Upper lobe of left lung (tissue), 6 donors: ENCODE measurements around the gene PLPPR3. TPM values are rescaled to one million over a fixed set of nuclear protein-coding genes. Genes with fewer than 3 reads are reported as not detected.
A peak's percentile ranks its signal among the peaks of the same experiment; 100 is the strongest.

Experiments
- ATAC-seq, 2 donors: fragments of 200-7000 bp; cut with Tn5 transposase; one replicate each; pipeline ENCODE4 v1.9.1; 2022; ENCODE audit warnings: mild to moderate bottlenecking in 2 of 2, moderate library complexity in 2 of 2; ENCODE audit not compliant: low FRiP score in 2 of 2
- DNase-seq, 2 donors: peaks; one replicate each; pipeline ENCODE4 v3.0.0-alpha.2; 2019 to 2020
- H3K27ac ChIP-seq, 4 donors: fragments of 200-600 bp; sonication (generic); one replicate each; pipeline ENCODE4 v1.5.1; 2016 to 2019
- H3K27me3 ChIP-seq, 4 donors: fragments of 200-600 bp; sonication (generic); one replicate each; pipeline ENCODE4 v1.5.1; 2017 to 2019
- H3K36me3 ChIP-seq, 4 donors: fragments of 200-600 bp; sonication (generic); one replicate each; pipeline ENCODE4 v1.5.1; 2016 to 2019
- H3K4me1 ChIP-seq, 4 donors: fragments of 200-600 bp; sonication (generic); one replicate each; pipeline ENCODE4 v1.5.1; 2018 to 2019
- H3K4me3 ChIP-seq, 4 donors: fragments of 200-600 bp; sonication (generic); one replicate each; pipeline ENCODE4 v1.5.1; 2017 to 2019; ENCODE audit warnings: mild to moderate bottlenecking in 2 of 4, moderate library complexity in 1 of 4
- H3K9me3 ChIP-seq, 4 donors: fragments of 200-600 bp; sonication (generic); one replicate each; pipeline ENCODE4 v1.5.1; 2018 to 2019
- CTCF ChIP-seq, 6 experiments: fragments of 450-650 bp in 4 of 6; fragments of 200-600 bp in 2 of 6; sonication (generic) in 2 of 6; IDR thresholded peaks; one replicate each; pipeline ENCODE4 v1.5.1; 2016 to 2019; ENCODE audit warnings: antibody characterized with exemption in 6 of 6
- EP300 ChIP-seq, 4 donors: sonication (generic); formaldehyde crosslinking; IDR thresholded peaks; one replicate each; pipeline ENCODE4 v1.5.1; 2017; ENCODE audit warnings: antibody characterized with exemption in 4 of 4, control low read depth in 2 of 4
- POLR2A ChIP-seq, 4 donors: fragments of 450-650 bp; IDR thresholded peaks; one replicate each; pipeline ENCODE4 v1.5.1; 2016 to 2017; ENCODE audit warnings: antibody characterized with exemption in 4 of 4, mild to moderate bottlenecking in 2 of 4
- POLR2AphosphoS5 ChIP-seq, 2 donors: sonication (generic); formaldehyde crosslinking; IDR thresholded peaks; one replicate each; pipeline ENCODE4 v1.5.1; 2017; ENCODE audit warnings: antibody characterized with exemption in 2 of 2
- WGBS, 2 donors: methylation state at CpG; one replicate each; pipeline ENCODE4 v1.1.5; 2017 to 2018; 5-methylcytosine and 5-hydroxymethylcytosine counted together
- total RNA-seq, 6 donors: library from RNA; depleted of rRNA in 4 of 6; stranded (reverse); fragments of >200 nt in 4 of 6; gene quantifications; one replicate each; pipeline versions ENCODE4 v1.1.0 to v1.2.1, GENCODE V29; 2016 to 2021
- donor health status: DM: no; HTN: no; CAD: no; lungs with moderate emphysema.
- donor health status: DM: no; HTN: yes; CAD: no; lungs with severe emphysema.

Gene PLPPR3
- total RNA-seq, 6 donors from 2014 or later = 0.63 to 14.2 (median 5.6) TPM

GRCh38 chr19:769616-770015, 52.1 kb downstream of the PLPPR3 start:
- H3K4me3 ChIP-seq = no peak overlapping the region
- TF ChIP-seq POLR2A (IDR thresholded peaks at IDR 0.05) (no peak), EP300 (IDR thresholded peaks at IDR 0.05) (no peak), CTCF (IDR thresholded peaks at IDR 0.05) (no peak), POLR2AphosphoS5 (IDR thresholded peaks at IDR 0.05) (no peak)
- ATAC-seq (no peak), DNase-seq (no peak)
- peaks cover 4 to 13% (median 8%) of the 10 kb centered on the region in 4 donors for H3K4me1 ChIP-seq
- no peaks in the 10 kb centered on the region for H3K9me3 ChIP-seq
- no peak overlapping the region for H3K27ac ChIP-seq
- WGBS, 2 donors = 81 to 84% methylated on average over 5 to 6 of the region's 6 CpGs
- H3K27me3 ChIP-seq = no peaks in the 10 kb centered on the region
- H3K36me3 ChIP-seq = no peaks in the 10 kb centered on the region

- no peak for TF ChIP-seq CTCF (IDR thresholded peaks at IDR 0.05)
- no peak for TF ChIP-seq EP300 (IDR thresholded peaks at IDR 0.05)
- no peak for TF ChIP-seq POLR2AphosphoS5 (IDR thresholded peaks at IDR 0.05)
- ATAC-seq (peak in 1 of 2 donors; percentile 77), DNase-seq (no peak)
- no peaks in the 10 kb centered on the region for H3K9me3 ChIP-seq
- peaks cover 4 to 13% (median 8%) of the 10 kb centered on the region in 4 donors for H3K4me1 ChIP-seq
- H3K36me3 ChIP-seq = no peaks in the 10 kb centered on the region
- 76 to 83% methylated on average over 14 of the region's 14 CpGs for WGBS, 2 donors
- peak overlapping the region in 1 of 4 donors; percentile 4 for H3K27ac ChIP-seq
- H3K4me3 ChIP-seq = no peak overlapping the region
- H3K27me3 ChIP-seq = no peaks in the 10 kb centered on the region
These were observed 53.3 kb downstream of the PLPPR3 start for GRCh38 chr19:768424-768823.

- no peak for DNase-seq
- TF ChIP-seq EP300 (IDR thresholded peaks at IDR 0.05) (no peak), POLR2AphosphoS5 (IDR thresholded peaks at IDR 0.05) (no peak), CTCF (IDR thresholded peaks at IDR 0.05) (no peak), POLR2A (IDR thresholded peaks at IDR 0.05) (no peak)
- Histone ChIP-seq H3K4me3 (no peak overlapping the region), H3K36me3 (no peaks in the 10 kb centered on the region), H3K27ac (no peak overlapping the region), H3K27me3 (no peaks in the 10 kb centered on the region), H3K4me1 (peaks cover 0 to 3% (median under 1%) of the 10 kb centered on the region in 4 donors), H3K9me3 (no peaks in the 10 kb centered on the region)
- WGBS, 2 donors = 74 to 100% methylated on average over 1 to 7 of the region's 7 CpGs
- no peak for ATAC-seq
These were observed 56.5 kb downstream of the PLPPR3 start for GRCh38 chr19:765179-765738.

GRCh38 chr19:764301-764700, 57.5 kb downstream of the PLPPR3 start:
- ATAC-seq = no peak
- Histone ChIP-seq H3K4me1 (no peaks in the 10 kb centered on the region), H3K9me3 (no peaks in the 10 kb centered on the region), H3K4me3 (no peak overlapping the region), H3K27ac (no peak overlapping the region), H3K36me3 (no peaks in the 10 kb centered on the region), H3K27me3 (no peaks in the 10 kb centered on the region)
- DNase-seq = no peak
- no peak for TF ChIP-seq POLR2A (IDR thresholded peaks at IDR 0.05)
- WGBS, 2 donors = 92 to 96% methylated on average over 12 of the region's 12 CpGs

GRCh38 chr19:763869-764268, 57.9 kb downstream of the PLPPR3 start:
- 90 to 98% methylated on average over 4 to 6 of the region's 6 CpGs for WGBS, 2 donors
- ATAC-seq (no peak), DNase-seq (no peak)
- TF ChIP-seq EP300 (IDR thresholded peaks at IDR 0.05) = no peak
- TF ChIP-seq POLR2A (IDR thresholded peaks at IDR 0.05) = no peak
- TF ChIP-seq POLR2AphosphoS5 (IDR thresholded peaks at IDR 0.05) = no peak
- H3K27me3 ChIP-seq = no peaks in the 10 kb centered on the region
- H3K36me3 ChIP-seq = no peaks in the 10 kb centered on the region
- H3K4me1 ChIP-seq = no peaks in the 10 kb centered on the region
- peaks cover 0 to 2% (median 0%) of the 10 kb centered on the region in 4 donors for H3K9me3 ChIP-seq
- H3K27ac ChIP-seq = no peak overlapping the region
- no peak overlapping the region for H3K4me3 ChIP-seq

- 92 to 95% methylated on average over 4 to 10 of the region's 10 CpGs for WGBS, 2 donors
- DNase-seq (no peak), ATAC-seq (no peak)
- Histone ChIP-seq H3K9me3 (peaks cover 0 to 9% (median 3%) of the 10 kb centered on the region in 4 donors), H3K27ac (no peak overlapping the region), H3K4me1 (no peaks in the 10 kb centered on the region), H3K27me3 (no peaks in the 10 kb centered on the region), H3K4me3 (no peak overlapping the region), H3K36me3 (no peaks in the 10 kb centered on the region)
- TF ChIP-seq CTCF (IDR thresholded peaks at IDR 0.05) (no peak), EP300 (IDR thresholded peaks at IDR 0.05) (no peak), POLR2A (IDR thresholded peaks at IDR 0.05) (no peak), POLR2AphosphoS5 (IDR thresholded peaks at IDR 0.05) (no peak)
These were observed 58.6 kb downstream of the PLPPR3 start for GRCh38 chr19:763181-763580.
